Gastroesophageal sphincter (tissue), 3 donors: ENCODE results near the gene FYCO1.

Experiments
- CTCF ChIP-seq, 4 experiments: fragments of 200-600 bp in 2 of 4; fragments of 450-650 bp in 2 of 4; sonication (generic) in 1 of 4; IDR thresholded peaks; one replicate each; pipeline ENCODE4 v1.5.1; 2017 to 2019; ENCODE audit warnings: antibody characterized with exemption in 4 of 4, mild to moderate bottlenecking in 2 of 4, moderate library complexity in 2 of 4
- EP300 ChIP-seq: sonication (generic); formaldehyde crosslinking; IDR thresholded peaks from one replicate; pipeline ENCODE4 v1.6.1; 2017; ENCODE audit warnings: antibody characterized with exemption, mild to moderate bottlenecking
- POLR2A ChIP-seq, 2 donors: fragments of 450-650 bp; IDR thresholded peaks; one replicate each; pipeline ENCODE4 v1.6.1; 2017; ENCODE audit warnings: antibody characterized with exemption in 2 of 2, mild to moderate bottlenecking in 2 of 2, moderate library complexity in 1 of 2

- no peak for TF ChIP-seq CTCF (IDR thresholded peaks at IDR 0.05)
- no peak for TF ChIP-seq POLR2A (IDR thresholded peaks at IDR 0.05)
- TF ChIP-seq EP300, result no peak
Observed at GRCh38 chr3:45933591-45933990, 62.0 kb downstream of the FYCO1 start.
